GM21515 (cell line): ENCODE results near the gene GNG3.
"Not testable (repeated sequence)": the region's sequence is repeated elsewhere in the genome, so short reads cannot be mapped to it uniquely, and the experiment has no call there.

Experiments
- ATAC-seq: cut with Tn5 transposase; IDR thresholded peaks from one replicate; pipeline ENCODE4 v1.9.1; 2021; ENCODE audit not compliant: unreplicated experiment

The GNG3 gene

GRCh38 chr11:62687508-62688396, 19.7 kb upstream of the GNG3 start:
- ATAC-seq = no peak

GRCh38 chr11:62688491-62688890, 19.0 kb upstream of the GNG3 start:
- no peak for ATAC-seq

GRCh38 chr11:62689421-62690183, 17.9 kb upstream of the GNG3 start, which contains the start of gene LRRN4CL:
Gene LRRN4CL (minus strand): TSS chr11:62689530. CDS start chr11:62688508, 1,022 bp downstream.
- no peak for ATAC-seq

DNA sequence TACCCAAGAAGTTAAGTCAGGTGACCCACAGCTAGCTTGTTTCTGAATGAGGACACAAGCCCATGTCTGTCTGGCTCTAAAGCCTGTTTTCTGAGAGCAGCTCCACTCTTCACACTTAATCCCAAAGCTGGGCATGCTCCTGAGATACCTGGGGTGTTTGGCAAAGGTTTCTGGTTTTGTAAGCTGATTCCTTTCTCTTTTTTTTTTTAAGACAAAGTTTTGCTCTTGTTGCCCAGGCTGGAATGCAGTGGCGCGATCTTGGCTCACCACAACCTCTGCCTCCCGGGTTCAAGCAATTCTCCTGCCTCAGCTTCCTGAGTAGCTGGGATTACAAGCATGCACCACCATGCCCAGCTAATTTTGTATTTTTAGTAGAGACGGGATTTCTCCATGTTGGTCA, 13.9 kb upstream of the GNG3 start:
- not testable (repeated sequence) for ATAC-seq

- ATAC-seq = no peak
Observed at GRCh38 chr11:62694455-62695167, 12.9 kb upstream of the GNG3 start.

DNA sequence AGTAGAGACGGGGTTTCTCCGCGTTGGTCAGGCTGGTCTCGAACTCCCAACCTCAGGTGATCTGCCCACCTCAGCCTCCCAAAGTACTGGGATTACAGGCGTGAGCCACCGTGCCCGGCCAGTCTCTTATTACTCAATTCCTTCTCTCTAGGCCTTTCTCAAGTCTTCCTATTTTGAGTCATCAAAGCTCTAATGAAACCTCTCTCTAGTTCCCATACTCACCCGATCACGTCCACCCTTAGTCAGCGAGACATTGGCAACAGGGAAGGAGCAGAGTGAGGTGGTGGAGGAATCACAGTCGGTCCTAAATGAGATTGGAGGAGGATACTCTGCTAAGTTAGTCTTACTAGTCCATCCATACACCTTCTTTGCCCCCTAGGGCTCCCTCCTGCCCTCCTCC, 5.2 kb upstream of the GNG3 start:
- no peak for ATAC-seq

GRCh38 chr11:62703921-62704320, 3.6 kb upstream of the GNG3 start:
- not testable (repeated sequence) for ATAC-seq

DNA sequence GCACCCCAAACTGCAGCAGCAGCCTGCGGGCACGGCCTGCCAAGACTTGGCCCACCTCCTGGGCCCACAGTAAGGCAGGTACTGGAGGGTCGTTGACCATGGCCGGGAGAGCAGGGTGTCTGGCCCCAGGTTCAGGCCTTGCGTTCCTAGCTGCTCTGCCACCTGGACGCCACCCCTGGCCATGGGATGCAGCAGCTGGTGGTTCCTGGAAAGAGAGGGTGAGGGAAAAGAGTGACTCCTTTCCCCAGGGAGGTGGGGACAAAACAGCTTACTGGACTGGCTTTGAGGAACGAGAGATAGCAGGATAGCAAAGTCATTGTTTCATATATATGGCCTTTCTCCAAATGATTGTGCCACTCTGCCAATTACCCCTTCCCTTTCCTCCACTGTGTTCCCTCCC, 2.1 kb upstream of the GNG3 start:
- ATAC-seq = no peak

DNA sequence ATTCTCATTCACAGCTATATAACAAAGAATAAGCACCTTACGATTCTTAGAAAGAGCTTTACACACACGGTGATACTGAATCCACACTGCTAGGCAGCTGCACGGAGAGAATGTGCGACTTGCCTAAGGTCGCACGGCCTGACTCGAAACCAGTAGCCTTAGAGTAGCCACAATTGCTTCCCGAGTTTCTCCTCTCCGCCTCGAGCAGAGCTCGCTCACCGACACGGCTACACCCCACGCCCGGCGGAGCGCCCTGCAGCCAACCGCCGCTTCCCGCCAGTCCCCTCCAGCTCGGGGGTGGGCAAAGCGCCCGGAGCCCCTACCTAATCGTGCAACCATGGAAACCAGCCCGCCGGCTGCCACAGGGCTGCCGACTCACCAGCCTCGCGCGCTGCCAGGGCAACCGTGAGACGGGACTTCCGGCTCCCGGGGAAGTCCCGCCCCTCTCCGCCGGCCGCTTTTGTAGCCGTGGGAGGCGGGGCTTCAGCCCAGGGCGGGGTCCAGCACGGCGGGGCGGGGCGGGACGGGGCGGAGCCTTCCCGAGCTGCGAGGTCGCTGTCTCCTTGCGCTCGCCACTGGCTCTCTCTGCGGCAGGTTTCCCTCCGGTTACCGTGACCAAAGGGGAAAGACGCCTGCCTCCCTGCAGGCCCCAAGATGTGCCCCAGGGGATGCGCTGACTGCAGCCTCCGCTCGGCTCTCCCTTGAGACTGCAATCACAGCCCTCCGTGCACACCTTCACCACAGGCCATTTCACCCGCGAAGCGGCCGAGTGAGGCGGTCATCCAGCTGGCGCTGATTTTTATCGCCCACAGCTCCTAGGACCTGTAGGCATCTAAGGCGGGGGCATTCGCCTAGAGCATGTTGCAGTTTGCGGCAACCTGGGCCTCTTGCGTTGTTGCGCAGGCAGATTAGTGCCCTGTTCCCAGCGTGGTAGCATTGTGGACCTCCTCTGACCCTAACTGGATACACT, 1.3 kb upstream of the GNG3 start:
- peak; percentile 53 for ATAC-seq

GRCh38 chr11:62706850-62707247, 627 bp upstream of the GNG3 start:
- no peak for ATAC-seq

DNA sequence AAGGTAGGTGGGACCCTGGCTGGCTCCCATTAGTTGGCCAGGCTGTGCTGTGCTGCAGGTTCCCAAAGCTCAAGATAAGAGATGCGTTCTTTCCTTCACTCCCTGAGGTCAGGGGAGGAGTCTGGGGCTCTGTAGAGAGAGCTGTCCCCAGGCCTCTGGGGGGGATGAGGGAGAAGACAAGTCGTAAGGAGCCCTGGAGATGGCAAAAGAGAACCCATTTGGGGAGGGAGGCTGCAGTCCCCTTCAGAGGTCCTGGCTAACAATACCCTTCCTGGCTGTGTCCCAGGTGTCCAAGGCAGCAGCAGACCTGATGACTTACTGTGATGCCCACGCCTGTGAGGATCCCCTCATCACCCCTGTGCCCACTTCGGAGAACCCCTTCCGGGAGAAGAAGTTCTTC, 916 bp downstream of the GNG3 start:
- no peak for ATAC-seq

DNA sequence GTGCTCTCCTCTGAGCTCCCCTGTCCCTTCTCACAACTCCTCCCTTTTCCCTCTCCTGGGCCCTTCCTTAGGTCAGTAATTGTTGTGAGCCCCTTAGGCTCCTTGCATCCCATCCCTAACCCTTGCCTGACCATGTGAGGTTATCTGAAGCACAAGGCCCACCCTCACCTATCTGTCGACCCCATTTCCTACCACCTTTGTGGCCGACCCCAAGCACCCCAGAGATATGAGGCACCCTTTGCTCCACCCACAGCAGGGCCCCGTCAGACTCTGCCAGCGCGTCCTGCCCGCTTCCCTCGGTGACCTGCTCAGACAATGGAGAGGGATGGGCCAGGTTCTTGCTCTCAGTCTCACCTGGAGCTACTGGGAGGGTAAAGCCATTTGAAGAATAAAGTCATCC, 1.3 kb downstream of the GNG3 start:
- ATAC-seq = no peak

GRCh38 chr11:62709247-62710000, 1.9 kb downstream of the GNG3 start:
- ATAC-seq = peak; percentile 62

DNA sequence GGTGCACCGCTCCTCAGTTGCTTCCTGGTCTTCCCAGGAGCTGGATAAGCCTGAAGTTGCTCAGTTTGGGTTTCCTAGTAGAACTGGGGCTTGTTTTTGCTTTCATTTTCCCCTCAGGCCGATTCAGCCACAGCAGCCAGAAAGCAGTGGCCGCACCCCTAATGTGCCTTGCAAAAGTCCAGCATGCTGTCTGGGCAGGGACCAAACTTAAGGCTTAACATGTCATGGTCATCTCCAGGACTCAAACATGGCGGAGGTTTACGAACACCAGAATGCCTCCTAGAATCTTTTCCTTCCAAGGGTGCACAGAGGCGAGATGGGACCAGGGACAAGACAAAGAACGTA, 2.5 kb downstream of the GNG3 start:
- ATAC-seq = peak; percentile 4

DNA sequence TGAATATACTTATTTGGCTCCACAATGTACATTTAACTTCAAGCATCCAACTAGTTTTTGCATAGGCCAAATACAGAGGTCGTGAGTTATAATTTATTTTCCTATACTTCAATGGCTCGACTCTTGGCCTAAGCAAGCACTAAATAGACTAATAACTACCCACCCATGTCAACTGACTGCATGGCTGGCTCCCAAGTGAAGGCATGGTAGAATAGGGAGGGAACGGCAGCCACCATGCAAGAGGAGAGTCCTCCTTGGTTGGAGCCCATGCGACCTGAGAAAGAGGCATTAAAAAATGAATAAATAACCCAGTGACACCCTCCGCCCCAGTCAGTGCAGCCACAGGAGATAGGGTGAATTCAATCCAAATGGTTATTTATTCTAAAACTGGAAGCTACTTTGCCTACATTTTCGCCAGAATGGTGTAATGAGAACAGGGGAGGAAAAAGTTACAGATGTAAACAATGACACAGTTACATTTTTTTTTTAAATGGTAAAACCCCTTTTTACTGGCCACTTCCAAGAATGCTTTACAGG, 4.9 kb downstream of the GNG3 start:
- ATAC-seq = no peak

- ATAC-seq = no peak
Observed at GRCh38 chr11:62712861-62713260, 5.4 kb downstream of the GNG3 start.

DNA sequence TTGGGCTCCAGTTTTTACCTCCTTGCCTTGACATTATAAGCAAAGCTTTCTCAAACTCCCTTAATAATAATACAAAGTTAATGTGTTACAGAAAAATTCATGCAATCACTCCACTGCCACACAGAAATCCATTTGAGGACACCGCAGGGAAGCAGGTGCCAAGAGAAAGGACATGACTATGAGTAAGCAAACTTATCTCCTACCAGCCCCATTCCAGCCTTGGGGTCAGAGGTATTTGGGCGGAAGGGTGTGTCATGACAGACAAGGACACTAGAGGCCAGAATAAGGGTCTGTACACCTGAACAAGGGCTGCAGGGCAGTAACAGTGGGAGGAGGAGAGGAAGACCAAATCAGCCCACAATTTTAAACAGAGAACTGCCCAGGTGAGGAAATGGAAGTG, 5.9 kb downstream of the GNG3 start:
- ATAC-seq = no peak

DNA sequence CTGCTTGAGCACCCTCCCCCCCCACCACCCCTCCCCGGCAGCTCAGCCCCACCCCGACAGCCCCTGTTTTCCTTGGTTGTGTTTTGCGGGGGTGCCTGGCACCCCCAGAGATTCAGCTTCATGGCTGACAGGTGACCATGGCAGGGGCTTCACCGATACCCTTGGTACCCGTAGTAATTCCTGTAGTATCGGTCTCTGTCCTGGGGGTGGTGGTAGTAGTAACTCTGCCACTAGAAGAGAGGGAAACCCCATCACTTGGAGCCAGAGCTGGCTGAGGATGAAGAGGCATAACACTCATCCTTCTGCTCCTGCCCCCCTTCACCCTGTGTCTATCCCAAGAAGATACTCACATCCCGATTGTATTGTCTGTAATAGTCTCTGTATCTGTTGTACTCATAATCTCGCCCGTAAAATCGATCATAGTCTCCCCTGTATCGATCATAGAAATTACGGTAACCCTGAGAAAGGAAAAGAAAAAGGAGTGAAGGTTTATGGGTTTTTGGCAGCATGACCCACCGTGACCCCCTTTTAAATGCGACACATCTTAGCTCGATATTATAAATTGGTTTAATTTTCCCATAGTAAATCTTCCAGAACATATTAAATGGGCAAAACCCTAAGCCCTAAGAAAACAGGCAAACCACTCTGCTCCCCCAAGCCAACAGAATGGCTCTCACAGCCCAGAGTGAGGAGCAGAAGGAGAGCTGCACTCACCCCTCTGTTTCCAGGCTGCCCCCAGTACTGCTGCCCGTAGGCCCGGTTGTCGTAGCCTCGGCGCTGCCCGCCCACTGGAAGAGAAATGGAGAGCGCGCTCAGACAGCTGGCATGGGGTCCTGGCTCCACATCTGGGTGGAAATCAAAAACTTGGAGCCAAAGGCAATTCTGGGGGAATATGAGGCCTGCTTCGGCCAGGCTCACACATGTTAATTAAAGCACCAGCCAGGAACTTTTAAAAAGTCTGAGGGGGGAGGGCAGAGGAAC, 8.0 kb downstream of the GNG3 start:
- ATAC-seq = no peak
